ENCODE measurements around the gene SLC7A11. TPM values are rescaled to one million over a fixed set of nuclear protein-coding genes. Genes with fewer than 3 reads are reported as not detected.
"Not testable (repeated sequence)": the region's sequence is repeated elsewhere in the genome, so short reads cannot be mapped to it uniquely, and the experiment has no call there.

Gene SLC7A11
- total RNA-seq, 3 donors from 2014 or later = 0.16 to 1.9 (median 1.3) TPM

DNA sequence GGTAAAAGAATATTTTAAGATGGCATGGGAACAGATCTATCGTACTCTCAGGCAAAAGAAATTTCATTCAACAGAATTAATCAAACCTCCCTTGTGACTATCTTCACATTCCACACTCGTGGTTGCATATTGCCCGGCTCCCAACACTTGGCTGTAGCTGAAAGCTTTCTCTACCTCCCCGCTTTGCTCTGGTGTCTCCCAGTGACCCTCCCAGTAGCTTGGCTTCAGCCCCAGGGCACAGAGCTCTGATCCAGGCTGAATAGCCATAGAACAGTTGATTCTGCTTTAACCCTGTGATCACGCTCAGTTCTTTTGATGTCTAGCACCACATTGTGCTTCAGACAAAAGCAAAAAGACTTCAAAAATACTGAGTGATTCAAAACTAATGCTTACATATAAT lies 24.6 kb downstream of the SLC7A11 start:
- Histone ChIP-seq H3K27me3 (no peaks in the 10 kb centered on the region), H3K4me1 (no peaks in the 10 kb centered on the region), H3K4me3 (no peak overlapping the region), H3K9me3 (no peaks in the 10 kb centered on the region), H3K27ac (no peak overlapping the region), H3K36me3 (no peaks in the 10 kb centered on the region)
- DNase-seq (ENCODE audit: low spot score in 2 of 2) = no peak
- TF ChIP-seq, protein P1, sequence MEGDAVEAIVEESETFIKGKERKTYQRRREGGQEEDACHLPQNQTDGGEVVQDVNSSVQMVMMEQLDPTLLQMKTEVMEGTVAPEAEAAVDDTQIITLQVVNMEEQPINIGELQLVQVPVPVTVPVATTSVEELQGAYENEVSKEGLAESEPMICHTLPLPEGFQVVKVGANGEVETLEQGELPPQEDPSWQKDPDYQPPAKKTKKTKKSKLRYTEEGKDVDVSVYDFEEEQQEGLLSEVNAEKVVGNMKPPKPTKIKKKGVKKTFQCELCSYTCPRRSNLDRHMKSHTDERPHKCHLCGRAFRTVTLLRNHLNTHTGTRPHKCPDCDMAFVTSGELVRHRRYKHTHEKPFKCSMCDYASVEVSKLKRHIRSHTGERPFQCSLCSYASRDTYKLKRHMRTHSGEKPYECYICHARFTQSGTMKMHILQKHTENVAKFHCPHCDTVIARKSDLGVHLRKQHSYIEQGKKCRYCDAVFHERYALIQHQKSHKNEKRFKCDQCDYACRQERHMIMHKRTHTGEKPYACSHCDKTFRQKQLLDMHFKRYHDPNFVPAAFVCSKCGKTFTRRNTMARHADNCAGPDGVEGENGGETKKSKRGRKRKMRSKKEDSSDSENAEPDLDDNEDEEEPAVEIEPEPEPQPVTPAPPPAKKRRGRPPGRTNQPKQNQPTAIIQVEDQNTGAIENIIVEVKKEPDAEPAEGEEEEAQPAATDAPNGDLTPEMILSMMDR (IDR thresholded peaks at IDR 0.05) = no peak
- TF ChIP-seq POLR2A (IDR thresholded peaks at IDR 0.05) = no peak
- TF ChIP-seq POLR2AphosphoS5 (IDR thresholded peaks at IDR 0.05) = no peak
- intact Hi-C loops (cut with DNase I; ENCODE audit: low total_unique reads) = loop anchor here (5.0 kb wide), 1 partner anchor 655 kb away; no protein-coding TSS in a partner anchor

DNA sequence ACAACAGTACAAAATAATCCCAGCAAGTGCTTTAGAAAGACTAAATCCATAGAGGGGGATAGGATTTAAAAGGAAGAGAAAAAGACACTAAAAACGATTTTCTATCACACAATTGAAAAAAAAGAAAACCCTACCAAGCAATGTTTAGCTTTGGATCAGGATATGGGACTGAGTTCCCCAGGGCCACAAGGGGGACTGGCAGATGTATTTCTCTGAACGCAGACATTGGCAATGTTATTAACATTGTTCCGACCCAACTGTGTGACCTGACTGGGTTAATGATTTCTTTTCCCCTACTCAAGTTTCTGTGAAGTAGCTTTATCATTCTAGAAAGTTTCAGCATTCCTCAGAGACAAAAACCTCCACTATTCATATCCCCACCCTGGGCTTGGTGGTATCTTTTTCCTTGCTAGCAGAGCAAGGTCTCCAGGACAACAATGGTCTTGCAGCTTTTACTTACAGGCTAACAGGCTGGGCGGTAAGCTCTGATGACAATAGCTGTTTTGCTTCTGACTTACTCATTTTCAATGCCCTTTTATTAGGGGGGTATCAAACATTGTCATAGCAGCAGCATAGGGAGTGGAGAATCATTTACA lies 25.8 kb downstream of the SLC7A11 start:
- no peaks in the 10 kb centered on the region for H3K36me3 ChIP-seq
- H3K27ac ChIP-seq = no peak overlapping the region
- no peaks in the 10 kb centered on the region for H3K27me3 ChIP-seq
- H3K9me3 ChIP-seq = no peaks in the 10 kb centered on the region
- no peak for DNase-seq (ENCODE audit: low spot score in 2 of 2)
- TF ChIP-seq, protein P1 (IDR thresholded peaks at IDR 0.05) = no peak
- TF ChIP-seq POLR2A (IDR thresholded peaks at IDR 0.05) (no peak), POLR2AphosphoS5 (IDR thresholded peaks at IDR 0.05) (no peak)
- no peaks in the 10 kb centered on the region for H3K4me1 ChIP-seq
- intact Hi-C loops (cut with DNase I; ENCODE audit: low total_unique reads) = loop anchor here (5.0 kb wide), 1 partner anchor 656 kb away; no protein-coding TSS in a partner anchor
- no peak overlapping the region for H3K4me3 ChIP-seq

DNA sequence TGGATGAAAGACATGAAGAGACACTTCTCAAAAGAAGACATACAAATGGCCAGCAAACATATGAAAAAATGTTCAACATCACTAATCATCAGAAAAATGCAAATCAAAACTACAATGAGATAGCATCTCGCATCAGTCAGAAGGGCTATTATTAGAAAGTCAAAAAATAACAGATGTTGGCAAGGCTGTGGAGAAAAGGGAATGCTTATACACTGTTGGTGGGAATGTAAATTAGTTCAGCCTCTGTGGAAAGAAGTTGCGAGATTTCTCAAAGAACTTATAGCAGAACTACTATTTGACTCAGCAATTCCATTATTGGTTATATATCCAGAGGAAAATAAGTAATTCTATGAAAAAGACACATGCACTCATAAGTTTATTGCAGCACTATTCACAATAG lies 31.6 kb downstream of the SLC7A11 start:
- H3K4me1 ChIP-seq, H3K27me3 ChIP-seq: not testable (repeated sequence)

DNA sequence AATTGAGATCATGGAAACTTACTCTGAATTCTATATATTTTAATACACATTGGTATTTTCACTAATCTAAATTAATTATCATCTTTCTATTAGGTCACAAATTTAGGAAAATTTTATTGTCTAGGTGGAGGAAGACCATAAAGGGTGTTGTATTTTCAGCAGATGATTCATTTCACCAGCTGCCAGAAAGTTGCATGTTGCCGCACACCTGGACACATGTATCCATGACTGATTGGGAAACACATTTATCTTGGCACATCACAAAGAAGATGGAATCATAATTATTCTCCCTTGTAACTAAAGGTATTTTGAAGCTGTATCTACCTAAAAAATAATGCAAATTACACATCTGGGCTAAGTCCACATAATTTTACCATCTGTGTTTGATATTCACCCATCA lies 33.1 kb downstream of the SLC7A11 start:
- no peak for DNase-seq (ENCODE audit: low spot score in 2 of 2)
- Histone ChIP-seq H3K4me3 (no peak overlapping the region), H3K36me3 (no peaks in the 10 kb centered on the region), H3K9me3 (no peaks in the 10 kb centered on the region), H3K27me3 (no peaks in the 10 kb centered on the region), H3K4me1 (no peaks in the 10 kb centered on the region), H3K27ac (no peak overlapping the region)
- TF ChIP-seq, protein P1 (IDR thresholded peaks at IDR 0.05) = no peak
- no peak for TF ChIP-seq POLR2A (IDR thresholded peaks at IDR 0.05)
- no peak for TF ChIP-seq POLR2AphosphoS5 (IDR thresholded peaks at IDR 0.05)
- intact Hi-C loops (cut with DNase I; ENCODE audit: low total_unique reads) = no loop called here

More for the DNA sequence above, 31.6 kb downstream of the SLC7A11 start:
- intact Hi-C loops (cut with DNase I; ENCODE audit: low total_unique reads); DNase-seq (ENCODE audit: low spot score in 2 of 2); H3K27ac ChIP-seq; H3K9me3 ChIP-seq; H3K4me3 ChIP-seq; H3K36me3 ChIP-seq: not testable (repeated sequence)

DNA sequence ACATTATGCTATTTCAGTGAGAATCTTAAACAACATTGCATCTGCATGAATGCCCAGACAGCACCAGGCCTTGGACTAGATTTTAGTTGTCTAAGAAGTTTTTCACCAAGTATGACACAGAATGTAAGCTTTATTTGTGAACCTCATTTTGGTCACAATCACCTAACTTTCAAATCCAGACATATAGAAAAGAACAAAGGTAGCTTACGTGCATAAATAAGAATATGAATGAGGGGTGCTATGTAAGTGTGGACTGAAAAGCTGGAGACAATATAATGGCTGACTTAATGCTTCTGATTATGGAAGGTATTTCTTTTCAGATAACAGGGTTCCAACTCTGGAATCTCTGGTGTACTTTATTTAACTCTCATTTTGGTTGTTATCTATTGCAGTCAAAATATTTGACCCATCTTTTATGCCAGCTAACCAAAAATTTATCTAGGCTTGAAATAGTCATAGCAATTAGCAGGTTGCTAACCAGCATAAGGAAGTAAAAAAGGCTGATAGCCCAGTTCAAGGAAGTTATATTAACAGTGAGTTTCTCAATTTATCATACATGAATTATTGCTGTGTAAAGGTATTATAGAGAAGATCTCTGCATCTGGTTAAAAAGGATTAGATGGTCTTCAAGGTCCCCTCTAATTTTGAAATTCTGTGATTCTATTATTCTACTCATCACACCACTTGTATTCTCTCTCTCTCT lies 36.5 kb downstream of the SLC7A11 start:
- Histone ChIP-seq H3K9me3 (no peaks in the 10 kb centered on the region), H3K36me3 (no peaks in the 10 kb centered on the region), H3K27me3 (no peaks in the 10 kb centered on the region), H3K4me3 (no peak overlapping the region), H3K4me1 (no peaks in the 10 kb centered on the region), H3K27ac (no peak overlapping the region)
- TF ChIP-seq POLR2A (IDR thresholded peaks at IDR 0.05) (no peak), POLR2AphosphoS5 (IDR thresholded peaks at IDR 0.05) (no peak)
- TF ChIP-seq, protein P1 (IDR thresholded peaks at IDR 0.05) = no peak
- intact Hi-C loops (cut with DNase I; ENCODE audit: low total_unique reads) = no loop called here
- no peak for DNase-seq (ENCODE audit: low spot score in 2 of 2)
